HepG2 (cell line): ENCODE results near the gene SUSD3. TPM values are rescaled to one million over a fixed set of nuclear protein-coding genes. Genes with fewer than 3 reads are reported as not detected.

ENCODE experiments used
- AFF4 ChIP-seq: sonication (generic); formaldehyde crosslinking; IDR thresholded peaks from 2 replicates; pipeline ENCODE4 v1.4.0; 2020; ENCODE audit warnings: missing genetic modification reagents
- CREB1 ChIP-seq, 2 experiments: fragments of 450-650 bp in 1 of 2; IDR thresholded peaks; 2 replicates each; pipeline ENCODE4 v1.6.1; 2016 to 2017; ENCODE audit warnings: control low read depth in 1 of 2, mild to moderate bottlenecking in 1 of 2, missing compliant biosample characterization in 1 of 2, missing genetic modification characterization in 1 of 2
- FOXK2 ChIP-seq: fragments of 450-650 bp; IDR thresholded peaks from 2 replicates; pipeline ENCODE4 v1.6.1; 2016
- NONO ChIP-seq, 2 experiments: fragments of 450-650 bp in 1 of 2; sonication (generic) in 1 of 2; formaldehyde crosslinking in 1 of 2; IDR thresholded peaks in 1 of 2; conservative IDR thresholded peaks in 1 of 2; 2 replicates each; pipeline versions ENCODE4 v1.6.1 to v1.8.0; 2017 to 2022; ENCODE audit warnings: mild to moderate bottlenecking in 1 of 2, missing genetic modification reagents in 1 of 2, moderate library complexity in 1 of 2
- SIN3A ChIP-seq: IDR thresholded peaks from 2 replicates; pipeline ENCODE4 v1.6.1; 2011; ENCODE audit warnings: low read depth, mild to moderate bottlenecking, control low read depth, low read length, borderline replicate concordance
- ZBTB3 ChIP-seq: sonication (generic); formaldehyde crosslinking; IDR thresholded peaks from 2 replicates; pipeline ENCODE4 v1.4.0; 2020; ENCODE audit warnings: low read depth, mild to moderate bottlenecking, moderate library complexity, missing genetic modification reagents, borderline replicate concordance
- ZFP90 ChIP-seq: sonication (generic); formaldehyde crosslinking; IDR thresholded peaks from 2 replicates; pipeline ENCODE4 v1.8.0; 2022; ENCODE audit warnings: missing genetic modification reagents, mild to moderate bottlenecking, inconsistent platforms, borderline replicate concordance
- ZMYM3 ChIP-seq: sonication (generic); formaldehyde crosslinking; IDR thresholded peaks from 2 replicates; pipeline ENCODE4 v1.5.1; 2020; ENCODE audit warnings: mild to moderate bottlenecking, missing genetic modification reagents
- ZNF253 ChIP-seq: sonication (generic); formaldehyde crosslinking; IDR thresholded peaks from 2 replicates; pipeline ENCODE4 v1.8.0; 2022; ENCODE audit warnings: mild to moderate bottlenecking, missing genetic modification reagents, borderline replicate concordance
- ZNF296 ChIP-seq: sonication (generic); formaldehyde crosslinking; conservative IDR thresholded peaks from 2 replicates; pipeline ENCODE4 v1.5.0; 2020; ENCODE audit warnings: mild to moderate bottlenecking, missing genetic modification reagents
- ZNF326 ChIP-seq: sonication (generic); formaldehyde crosslinking; IDR thresholded peaks from 2 replicates; pipeline ENCODE4 v1.4.0; 2020; ENCODE audit warnings: missing genetic modification reagents, borderline replicate concordance
- ZNF331 ChIP-seq: sonication (generic); formaldehyde crosslinking; IDR thresholded peaks from 2 replicates; pipeline ENCODE4 v1.4.0; 2020; ENCODE audit warnings: missing genetic modification reagents
- ZNF574 ChIP-seq: sonication (generic); formaldehyde crosslinking; IDR thresholded peaks from 2 replicates; pipeline ENCODE4 v1.4.0; 2020; ENCODE audit warnings: missing genetic modification reagents
- ZNF784 ChIP-seq: sonication (generic); formaldehyde crosslinking; IDR thresholded peaks from 2 replicates; pipeline ENCODE4 v1.5.1; 2020; ENCODE audit warnings: missing genetic modification reagents, mild to moderate bottlenecking, borderline replicate concordance
- ZNF83 ChIP-seq: sonication (generic); formaldehyde crosslinking; IDR thresholded peaks from 2 replicates; pipeline ENCODE4 v1.4.0; 2020; ENCODE audit warnings: missing genetic modification reagents, mild to moderate bottlenecking, borderline replicate concordance
- polyA plus RNA-seq, 8 experiments: library from polyadenylated mRNA; depleted of rRNA in 3 of 8; stranded (reverse) in 7 of 8; unstranded in 1 of 8; fragments of >200 nt; fragmentation: Illumina TruSeq in 4 of 8; extraction: Trizol in 4 of 8; gene quantifications; 2 replicates each; pipeline versions ENCODE4 v1.2.1 to v1.2.3, GENCODE V29; 2011 to 2016; ENCODE audit warnings: low read depth in 4 of 8, missing spikeins in 1 of 8, mixed read lengths in 1 of 8; ENCODE audit not compliant: insufficient read depth in 1 of 8
- total RNA-seq, 5 experiments: library from RNA; depleted of rRNA; stranded (reverse); fragments of >200 nt; fragmentation: Illumina TruSeq; extraction: Trizol; gene quantifications; 2 replicates each; pipeline ENCODE4 v1.2.3, GENCODE V29; 2016; ENCODE audit warnings: low read depth in 1 of 5
- TF ChIP-seq, protein P1 (sequence below): IDR thresholded peaks from 2 replicates; pipeline ENCODE4 v1.6.1; 2016; ENCODE audit warnings: missing compliant biosample characterization, missing genetic modification reagents, borderline replicate concordance
- TF ChIP-seq, protein P2 (sequence below): sonication (generic); formaldehyde crosslinking; IDR thresholded peaks from 2 replicates; pipeline ENCODE4 v1.4.0; 2020; ENCODE audit warnings: mild to moderate bottlenecking, low read depth, missing genetic modification reagents

The SUSD3 gene
- total and polyA plus RNA-seq, 2 of the 13 experiments (the other 11 are each of a cell fraction or from before 2014, with no cell fraction given) = 7.0 to 9.1 TPM

DNA sequence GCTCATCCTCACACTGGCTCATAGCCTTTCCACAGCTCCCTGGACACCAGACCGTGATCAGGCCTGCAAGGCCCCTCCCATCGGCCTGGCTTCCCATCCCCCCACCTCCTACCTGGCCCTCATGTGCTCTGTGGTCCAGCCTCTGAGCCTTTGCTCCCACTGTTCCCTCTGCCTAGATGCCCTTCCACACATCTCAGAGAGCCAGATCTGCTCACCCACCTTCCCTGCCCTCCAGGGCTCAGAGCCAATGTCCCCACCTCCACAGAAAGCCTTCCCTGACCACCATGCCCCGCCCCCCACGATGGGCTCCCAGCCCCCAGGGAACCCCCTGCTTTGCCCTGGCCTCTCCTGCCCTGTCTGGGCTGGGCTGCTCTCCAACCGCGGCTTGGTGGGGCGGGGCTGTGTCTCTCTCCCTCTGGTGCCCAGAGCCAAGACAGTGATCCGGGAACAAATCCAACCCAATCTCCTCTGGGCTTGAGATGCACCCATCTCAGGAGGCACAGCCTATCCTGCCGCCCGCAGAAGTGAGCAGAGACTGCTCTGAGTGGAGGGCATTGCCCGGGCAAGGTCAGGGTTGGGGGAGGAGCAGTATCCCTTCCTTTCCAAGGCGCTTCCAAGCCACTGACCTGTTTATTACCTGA, 73.9 kb downstream of the SUSD3 start (continued):
- TF ChIP-seq SIN3A (0 out of 2 replicates have a peak, but pooled peaks have one; percentile 26), CREB1 (IDR thresholded peaks at IDR 0.05) (no peak), CREB1 (CRISPR knock-in tag; IDR thresholded peaks at IDR 0.05) (no peak), FOXK2 (no peak), AFF4 (CRISPR knock-in tag) (0 out of 2 replicates have a peak, but pooled peaks have one; percentile 6), ZBTB3 (CRISPR knock-in tag) (no peak), ZNF296 (CRISPR knock-in tag) (no peak), ZNF784 (CRISPR knock-in tag) (no peak), ZNF574 (CRISPR knock-in tag) (no peak), ZFP90 (CRISPR knock-in tag) (no peak), ZNF253 (CRISPR knock-in tag) (0 out of 2 replicates have a peak, but pooled peaks have one; percentile 41), ZMYM3 (CRISPR knock-in tag) (peak; percentile 90), ZNF331 (CRISPR knock-in tag) (no peak), ZNF326 (CRISPR knock-in tag) (no peak), ZNF83 (no peak), NONO (IDR thresholded peaks at IDR 0.05) (no peak), NONO (CRISPR knock-in tag; conservative IDR thresholded peaks at IDR 0.05) (0 out of 2 replicates have a peak, but pooled peaks have one; percentile 14)
- TF ChIP-seq, protein P1, sequence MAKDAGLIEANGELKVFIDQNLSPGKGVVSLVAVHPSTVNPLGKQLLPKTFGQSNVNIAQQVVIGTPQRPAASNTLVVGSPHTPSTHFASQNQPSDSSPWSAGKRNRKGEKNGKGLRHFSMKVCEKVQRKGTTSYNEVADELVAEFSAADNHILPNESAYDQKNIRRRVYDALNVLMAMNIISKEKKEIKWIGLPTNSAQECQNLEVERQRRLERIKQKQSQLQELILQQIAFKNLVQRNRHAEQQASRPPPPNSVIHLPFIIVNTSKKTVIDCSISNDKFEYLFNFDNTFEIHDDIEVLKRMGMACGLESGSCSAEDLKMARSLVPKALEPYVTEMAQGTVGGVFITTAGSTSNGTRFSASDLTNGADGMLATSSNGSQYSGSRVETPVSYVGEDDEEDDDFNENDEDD (CRISPR knock-in tag) = 0 out of 2 replicates have a peak, but pooled peaks have one; percentile 25
- TF ChIP-seq, protein P2, sequence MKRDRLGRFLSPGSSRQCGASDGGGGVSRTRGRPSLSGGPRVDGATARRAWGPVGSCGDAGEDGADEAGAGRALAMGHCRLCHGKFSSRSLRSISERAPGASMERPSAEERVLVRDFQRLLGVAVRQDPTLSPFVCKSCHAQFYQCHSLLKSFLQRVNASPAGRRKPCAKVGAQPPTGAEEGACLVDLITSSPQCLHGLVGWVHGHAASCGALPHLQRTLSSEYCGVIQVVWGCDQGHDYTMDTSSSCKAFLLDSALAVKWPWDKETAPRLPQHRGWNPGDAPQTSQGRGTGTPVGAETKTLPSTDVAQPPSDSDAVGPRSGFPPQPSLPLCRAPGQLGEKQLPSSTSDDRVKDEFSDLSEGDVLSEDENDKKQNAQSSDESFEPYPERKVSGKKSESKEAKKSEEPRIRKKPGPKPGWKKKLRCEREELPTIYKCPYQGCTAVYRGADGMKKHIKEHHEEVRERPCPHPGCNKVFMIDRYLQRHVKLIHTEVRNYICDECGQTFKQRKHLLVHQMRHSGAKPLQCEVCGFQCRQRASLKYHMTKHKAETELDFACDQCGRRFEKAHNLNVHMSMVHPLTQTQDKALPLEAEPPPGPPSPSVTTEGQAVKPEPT (CRISPR knock-in tag) = no peak
